CD1c-positive myeloid dendritic cell (primary cell): ENCODE results near the gene RIC1.
"Not testable (repeated sequence)": the region's sequence is repeated elsewhere in the genome, so short reads cannot be mapped to it uniquely, and the experiment has no call there.

ENCODE experiments used
- DNase-seq: peaks from one replicate; pipeline ENCODE4 v3.0.0-alpha.2; 2016; ENCODE audit errors: extremely low spot score

RIC1 gene

GRCh38 chr9:5722679-5723078, 93.8 kb downstream of the RIC1 start:
- not testable (repeated sequence) for DNase-seq

GRCh38 chr9:5735072-5735471, 106.2 kb downstream of the RIC1 start:
- no peak for DNase-seq

GRCh38 chr9:5736563-5737346, 107.8 kb downstream of the RIC1 start:
- DNase-seq, result no peak

DNA sequence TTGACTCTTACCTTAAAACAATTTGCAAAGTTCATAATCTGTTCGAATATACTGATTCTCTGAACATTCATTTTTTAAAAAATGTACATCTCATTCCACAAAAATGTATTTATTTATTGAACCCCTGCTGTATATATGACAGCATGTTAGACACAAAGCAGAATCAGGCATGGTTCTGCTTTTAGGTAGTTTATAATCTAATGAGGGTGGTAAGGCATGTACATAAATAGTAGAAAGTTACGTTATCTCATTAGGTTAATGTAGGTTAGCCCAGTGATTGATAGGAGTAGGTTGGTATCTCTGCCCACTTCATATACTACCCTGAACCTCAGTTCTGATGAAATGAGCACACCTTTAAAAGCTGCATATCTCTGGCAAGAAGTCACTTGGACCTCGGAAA, 114.2 kb downstream of the RIC1 start:
- DNase-seq, result no peak

GRCh38 chr9:5748438-5748837, 119.5 kb downstream of the RIC1 start:
- DNase-seq, result no peak

DNA sequence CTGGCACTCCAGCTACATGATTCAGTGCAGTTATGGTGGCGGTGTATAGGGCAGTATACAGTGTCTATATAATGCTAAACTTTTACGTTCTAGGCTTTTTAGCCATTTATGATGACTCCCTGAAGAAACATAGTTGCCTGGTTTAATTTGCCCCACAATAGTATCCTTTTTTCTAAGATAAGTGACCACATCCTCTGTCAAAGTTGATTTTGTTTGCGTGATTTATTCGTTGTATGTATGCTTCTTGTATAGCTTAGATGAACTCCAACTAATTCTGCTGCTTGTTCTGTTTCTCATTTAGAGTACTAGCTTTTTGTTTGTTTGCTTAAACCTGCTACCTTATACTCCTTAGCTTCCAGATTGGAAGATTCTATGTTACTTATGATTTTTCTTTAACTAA, 120.4 kb downstream of the RIC1 start:
- DNase-seq, result no peak

GRCh38 chr9:5750569-5750968, 121.7 kb downstream of the RIC1 start:
- no peak for DNase-seq

DNA sequence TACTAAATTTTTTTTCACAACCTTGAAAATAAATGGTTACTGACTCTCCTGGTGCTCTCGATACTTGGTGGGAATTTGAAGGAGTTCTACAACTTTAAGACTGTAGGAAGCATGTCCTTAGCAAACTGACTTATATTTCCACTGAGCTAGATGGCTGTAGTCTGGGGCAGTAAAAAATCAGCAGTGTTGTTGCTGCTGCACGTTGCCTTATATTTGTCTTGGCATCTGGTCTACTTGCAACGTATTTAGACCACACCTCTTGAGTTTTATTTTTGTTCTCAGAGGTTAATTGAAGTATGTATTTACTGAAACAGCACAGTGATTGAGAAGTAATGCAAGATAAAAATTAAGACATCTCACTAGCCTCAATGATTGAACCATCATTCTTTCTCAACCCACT, 127.7 kb downstream of the RIC1 start:
- no peak for DNase-seq

DNA sequence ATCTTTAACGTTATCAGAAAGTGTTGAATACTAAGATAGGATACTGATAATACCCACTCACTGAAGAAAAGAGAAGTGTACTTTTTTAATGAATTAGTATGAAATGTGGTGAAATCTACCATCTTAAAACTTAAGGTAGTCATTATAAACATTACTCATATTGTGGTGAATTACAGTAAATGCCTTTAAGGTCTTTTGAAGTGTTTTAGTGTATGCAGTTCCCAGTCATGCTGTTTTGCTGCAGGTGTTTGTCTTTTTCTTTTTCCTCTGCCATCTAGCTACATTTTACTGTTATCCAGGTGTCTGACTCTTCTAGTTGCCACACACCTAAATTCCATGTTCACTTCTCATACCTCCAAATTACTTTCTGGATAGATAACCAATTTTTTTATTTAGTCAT, 131.4 kb downstream of the RIC1 start:
- no peak for DNase-seq

- DNase-seq, result no peak
Measured at GRCh38 chr9:5762421-5762820, 133.5 kb downstream of the RIC1 start.

DNA sequence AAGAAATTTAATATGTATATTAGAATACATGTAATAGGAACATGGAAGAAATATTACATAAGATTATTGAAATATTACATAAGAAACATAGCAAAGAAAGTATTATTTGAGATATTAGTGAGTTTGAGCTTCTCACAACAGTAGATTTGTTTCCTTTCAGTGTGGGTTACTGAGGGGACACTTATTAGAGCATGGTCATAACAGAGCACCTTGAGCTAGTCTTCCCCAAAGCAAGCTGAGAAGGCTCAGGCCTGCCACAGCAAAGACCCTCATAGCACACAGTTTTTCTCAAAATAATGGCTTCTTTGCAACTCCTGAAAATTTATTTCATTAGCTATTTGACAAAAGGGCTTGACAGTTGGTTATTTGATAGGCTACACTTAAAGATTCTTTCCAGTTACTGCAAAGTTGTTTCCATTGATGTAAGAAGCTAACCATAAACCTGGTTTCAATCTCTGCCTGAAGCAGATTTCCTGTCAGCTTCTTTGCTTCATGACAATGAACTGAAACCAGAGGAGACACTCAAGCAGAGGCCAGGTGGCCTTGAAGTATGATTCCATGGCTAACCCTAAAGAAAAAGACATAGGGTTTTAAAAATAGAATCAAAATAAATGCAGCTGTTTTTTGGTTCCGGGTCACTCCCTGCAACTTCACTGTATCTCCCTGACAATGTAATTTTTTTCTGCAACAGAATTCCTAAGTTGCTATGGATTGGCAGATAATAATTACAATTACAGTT, 135.4 kb downstream of the RIC1 start:
- no peak for DNase-seq

GRCh38 chr9:5767968-5768932, 139.3 kb downstream of the RIC1 start:
- no peak for DNase-seq

DNA sequence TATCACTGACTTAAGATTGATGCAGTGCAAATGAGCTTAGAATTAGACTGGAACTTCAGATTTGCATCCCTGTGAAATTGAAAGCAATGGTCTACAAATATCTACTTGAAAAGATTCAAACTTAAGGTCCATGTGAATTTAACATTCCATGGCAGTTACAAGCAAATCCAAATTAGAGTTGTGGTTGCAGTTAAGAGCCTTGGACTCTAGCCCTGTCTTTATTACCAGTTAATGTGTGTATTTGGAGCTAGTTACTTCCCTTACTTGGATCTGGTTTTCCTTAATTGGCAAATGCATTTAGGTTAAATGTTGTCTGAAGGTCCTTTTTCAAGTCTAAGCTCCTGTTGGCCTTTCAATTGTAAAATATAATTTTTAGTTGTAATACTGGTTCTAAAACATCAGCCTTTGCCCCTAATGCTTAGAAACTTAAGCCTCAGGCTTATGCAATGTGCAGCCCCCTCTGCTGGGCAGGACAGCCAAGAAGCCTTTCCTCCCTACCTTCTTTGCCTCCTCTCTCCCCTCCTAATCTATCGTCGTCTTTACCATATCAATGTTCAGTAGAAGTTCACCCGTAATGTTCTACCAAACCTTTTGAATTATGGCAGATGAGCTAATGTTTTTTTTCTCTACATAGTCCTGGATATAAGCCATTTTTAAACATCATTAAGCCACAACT, 144.6 kb downstream of the RIC1 start:
- DNase-seq, result no peak

DNA sequence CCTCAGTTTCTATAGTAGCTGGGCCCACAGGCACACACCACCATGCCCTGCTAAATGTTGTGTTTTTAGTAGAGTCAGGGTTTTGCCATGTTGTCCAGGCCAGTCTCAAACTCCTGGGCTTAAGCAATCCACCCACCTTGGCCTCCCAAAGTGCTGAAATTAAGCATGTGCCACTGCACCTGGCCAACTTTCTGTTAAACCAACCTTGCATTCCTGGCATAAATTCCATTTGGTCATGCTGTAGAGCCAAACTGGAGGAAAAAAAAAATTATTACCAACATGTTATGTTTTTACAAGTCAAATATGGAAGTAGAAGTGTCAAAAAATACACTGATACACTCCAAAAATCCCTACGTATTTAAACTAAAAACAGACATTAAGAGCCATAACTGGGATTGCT, 149.9 kb downstream of the RIC1 start:
- no peak for DNase-seq

DNA sequence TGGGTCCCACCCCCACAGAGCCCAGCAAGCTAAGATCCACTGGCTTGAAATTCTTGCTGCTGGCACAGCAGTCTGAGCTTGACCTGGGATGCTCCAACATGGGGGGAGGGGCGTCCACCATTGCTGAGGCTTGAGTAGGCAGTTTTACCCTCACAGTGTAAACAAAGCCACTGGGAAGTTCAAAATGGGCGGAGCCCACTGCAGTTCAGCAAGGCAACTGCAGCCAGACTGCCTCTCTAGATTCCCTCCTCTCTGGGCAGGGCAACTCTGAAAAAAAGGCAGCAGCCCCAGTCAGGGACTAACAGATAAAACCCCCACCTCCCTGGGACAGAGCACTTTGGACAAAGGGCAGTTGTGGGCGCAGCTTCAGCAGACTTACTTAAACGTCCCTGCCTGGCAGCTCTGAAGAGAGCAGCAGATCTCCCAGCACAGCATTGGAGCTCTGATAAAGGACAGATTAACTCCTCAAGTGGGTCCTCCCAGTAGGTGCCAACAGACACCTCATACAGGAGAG, 150.9 kb downstream of the RIC1 start:
- DNase-seq, result not testable (repeated sequence)

- not testable (repeated sequence) for DNase-seq
Measured at GRCh38 chr9:5783420-5783819, 154.5 kb downstream of the RIC1 start.

GRCh38 chr9:5783982-5784381, 155.1 kb downstream of the RIC1 start:
- no peak for DNase-seq

GRCh38 chr9:5784526-5785315, 155.8 kb downstream of the RIC1 start:
- DNase-seq, result no peak

DNA sequence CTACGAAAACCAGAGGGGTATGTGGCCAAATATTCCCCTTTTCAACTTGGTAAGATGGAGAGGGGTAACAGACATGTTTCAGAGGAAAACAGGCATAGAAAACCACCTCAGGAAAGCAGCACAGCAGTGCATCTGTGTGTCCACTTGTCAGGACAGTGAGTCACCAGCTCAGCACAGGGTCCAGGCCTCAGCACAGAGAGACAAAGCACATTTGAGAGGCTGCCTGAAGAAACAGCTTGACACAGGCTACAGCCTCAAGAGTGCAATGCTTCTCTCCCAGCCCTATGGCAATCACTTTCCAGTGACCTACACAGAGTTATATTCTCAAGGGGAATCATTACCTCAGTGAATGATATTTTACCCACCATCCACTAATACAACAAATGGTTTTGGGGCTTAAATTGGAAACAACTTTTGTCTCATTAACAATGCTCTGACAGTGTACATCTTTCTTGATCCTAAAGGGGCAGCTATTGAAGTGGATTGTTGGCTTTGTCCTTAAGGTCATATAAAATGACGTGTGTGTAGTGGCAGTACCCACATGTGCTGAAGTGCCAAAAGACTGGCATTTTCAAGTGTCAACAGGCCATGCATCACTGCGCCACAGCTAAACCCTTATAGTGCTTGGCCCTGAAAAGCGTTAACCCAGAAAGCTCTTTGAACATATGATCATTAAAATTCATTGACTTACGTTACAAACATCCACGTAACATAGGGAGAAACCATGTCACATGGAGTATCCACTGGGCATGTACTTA, 157.6 kb downstream of the RIC1 start:
- DNase-seq, result no peak

GRCh38 chr9:5787220-5787619, 158.3 kb downstream of the RIC1 start:
- no peak for DNase-seq
